Neural cell (in vitro differentiated cells): ENCODE results near the gene RHOT2.

Experiments used
- EP300 ChIP-seq: fragments of 450-650 bp; conservative IDR thresholded peaks from 2 replicates; pipeline ENCODE4 v1.6.1; 2014; ENCODE audit warnings: antibody characterized with exemption, mild to moderate bottlenecking, moderate library complexity; ENCODE audit not compliant: poor library complexity, severe bottlenecking
- POLR2AphosphoS5 ChIP-seq: IDR thresholded peaks from 2 replicates; pipeline ENCODE4 v1.6.1; 2012
- SMC3 ChIP-seq: fragments of 450-650 bp; conservative IDR thresholded peaks from 2 replicates; pipeline ENCODE4 v1.6.1; 2014; ENCODE audit warnings: antibody characterized with exemption, mild to moderate bottlenecking, moderate library complexity; ENCODE audit not compliant: poor library complexity
- TF ChIP-seq, protein P1 (sequence below): fragments of 450-650 bp; IDR thresholded peaks from 2 replicates; pipeline ENCODE4 v1.5.1; 2014; ENCODE audit warnings: antibody characterized with exemption, mild to moderate bottlenecking, moderate library complexity; ENCODE audit not compliant: poor library complexity, severe bottlenecking

DNA sequence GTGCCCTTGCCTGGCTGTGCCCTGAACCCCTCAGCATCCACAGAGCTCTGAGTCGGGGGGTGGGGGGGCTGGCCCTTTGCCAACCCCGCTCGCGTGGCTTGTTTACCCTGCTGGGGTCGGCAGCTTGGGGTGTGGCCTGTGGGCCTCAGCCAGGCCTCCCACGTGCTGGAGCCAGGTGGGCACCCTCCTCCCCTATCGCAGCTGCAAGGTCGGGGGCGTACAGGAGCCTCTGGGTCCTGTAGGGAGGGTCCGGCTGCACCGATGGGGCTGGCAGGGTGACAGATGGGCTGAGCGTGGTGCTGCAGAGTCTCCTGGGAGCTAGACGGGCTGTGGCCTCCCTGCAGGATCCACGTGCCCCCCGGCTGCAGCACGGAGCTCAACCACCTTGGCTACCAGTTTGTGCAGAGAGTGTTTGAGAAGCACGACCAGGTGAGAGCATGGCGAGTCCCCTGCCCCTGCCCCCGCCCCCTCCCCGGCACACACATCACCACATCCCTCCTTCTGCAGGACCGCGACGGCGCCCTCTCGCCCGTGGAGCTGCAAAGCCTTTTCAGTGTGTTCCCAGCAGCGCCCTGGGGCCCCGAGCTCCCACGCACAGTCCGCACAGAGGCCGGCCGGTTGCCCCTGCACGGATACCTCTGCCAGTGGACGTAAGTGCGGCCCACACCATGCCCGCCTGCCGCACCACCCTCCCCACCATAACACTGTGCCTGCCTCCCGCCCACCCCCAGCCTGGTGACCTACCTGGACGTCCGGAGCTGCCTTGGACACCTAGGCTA lies 3.6 kb downstream of the RHOT2 start:
- TF ChIP-seq SMC3 (no peak), POLR2AphosphoS5 (no peak), EP300 (no peak)
- TF ChIP-seq, protein P1, sequence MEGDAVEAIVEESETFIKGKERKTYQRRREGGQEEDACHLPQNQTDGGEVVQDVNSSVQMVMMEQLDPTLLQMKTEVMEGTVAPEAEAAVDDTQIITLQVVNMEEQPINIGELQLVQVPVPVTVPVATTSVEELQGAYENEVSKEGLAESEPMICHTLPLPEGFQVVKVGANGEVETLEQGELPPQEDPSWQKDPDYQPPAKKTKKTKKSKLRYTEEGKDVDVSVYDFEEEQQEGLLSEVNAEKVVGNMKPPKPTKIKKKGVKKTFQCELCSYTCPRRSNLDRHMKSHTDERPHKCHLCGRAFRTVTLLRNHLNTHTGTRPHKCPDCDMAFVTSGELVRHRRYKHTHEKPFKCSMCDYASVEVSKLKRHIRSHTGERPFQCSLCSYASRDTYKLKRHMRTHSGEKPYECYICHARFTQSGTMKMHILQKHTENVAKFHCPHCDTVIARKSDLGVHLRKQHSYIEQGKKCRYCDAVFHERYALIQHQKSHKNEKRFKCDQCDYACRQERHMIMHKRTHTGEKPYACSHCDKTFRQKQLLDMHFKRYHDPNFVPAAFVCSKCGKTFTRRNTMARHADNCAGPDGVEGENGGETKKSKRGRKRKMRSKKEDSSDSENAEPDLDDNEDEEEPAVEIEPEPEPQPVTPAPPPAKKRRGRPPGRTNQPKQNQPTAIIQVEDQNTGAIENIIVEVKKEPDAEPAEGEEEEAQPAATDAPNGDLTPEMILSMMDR = no peak
